Upper lobe of left lung (tissue), 6 donors: ENCODE data around the gene HMGN1. TPM values are rescaled to one million over a fixed set of nuclear protein-coding genes. Genes with fewer than 3 reads are reported as not detected.

ENCODE experiments used
- ATAC-seq, 2 donors: fragments of 200-7000 bp; cut with Tn5 transposase; one replicate each; pipeline ENCODE4 v1.9.1; 2022; ENCODE audit warnings: mild to moderate bottlenecking in 2 of 2, moderate library complexity in 2 of 2; ENCODE audit not compliant: low FRiP score in 2 of 2
- DNase-seq, 2 donors: peaks; one replicate each; pipeline ENCODE4 v3.0.0-alpha.2; 2019 to 2020
- H3K27ac ChIP-seq, 4 donors: fragments of 200-600 bp; sonication (generic); one replicate each; pipeline ENCODE4 v1.5.1; 2016 to 2019
- H3K27me3 ChIP-seq, 4 donors: fragments of 200-600 bp; sonication (generic); one replicate each; pipeline ENCODE4 v1.5.1; 2017 to 2019
- H3K36me3 ChIP-seq, 4 donors: fragments of 200-600 bp; sonication (generic); one replicate each; pipeline ENCODE4 v1.5.1; 2016 to 2019
- H3K4me1 ChIP-seq, 4 donors: fragments of 200-600 bp; sonication (generic); one replicate each; pipeline ENCODE4 v1.5.1; 2018 to 2019
- H3K4me3 ChIP-seq, 4 donors: fragments of 200-600 bp; sonication (generic); one replicate each; pipeline ENCODE4 v1.5.1; 2017 to 2019; ENCODE audit warnings: mild to moderate bottlenecking in 2 of 4, moderate library complexity in 1 of 4
- H3K9me3 ChIP-seq, 4 donors: fragments of 200-600 bp; sonication (generic); one replicate each; pipeline ENCODE4 v1.5.1; 2018 to 2019
- EP300 ChIP-seq, 4 donors: sonication (generic); formaldehyde crosslinking; IDR thresholded peaks; one replicate each; pipeline ENCODE4 v1.5.1; 2017; ENCODE audit warnings: antibody characterized with exemption in 4 of 4, control low read depth in 2 of 4
- POLR2A ChIP-seq, 4 donors: fragments of 450-650 bp; IDR thresholded peaks; one replicate each; pipeline ENCODE4 v1.5.1; 2016 to 2017; ENCODE audit warnings: antibody characterized with exemption in 4 of 4, mild to moderate bottlenecking in 2 of 4
- POLR2AphosphoS5 ChIP-seq, 2 donors: sonication (generic); formaldehyde crosslinking; IDR thresholded peaks; one replicate each; pipeline ENCODE4 v1.5.1; 2017; ENCODE audit warnings: antibody characterized with exemption in 2 of 2
- WGBS, 2 donors: methylation state at CpG; one replicate each; pipeline ENCODE4 v1.1.5; 2017 to 2018; 5-methylcytosine and 5-hydroxymethylcytosine counted together
- total RNA-seq, 6 donors: library from RNA; depleted of rRNA in 4 of 6; stranded (reverse); fragments of >200 nt in 4 of 6; gene quantifications; one replicate each; pipeline versions ENCODE4 v1.1.0 to v1.2.1, GENCODE V29; 2016 to 2021
- TF ChIP-seq, protein P1 (sequence below), 6 experiments: fragments of 450-650 bp in 4 of 6; fragments of 200-600 bp in 2 of 6; sonication (generic) in 2 of 6; IDR thresholded peaks; one replicate each; pipeline ENCODE4 v1.5.1; 2016 to 2019; ENCODE audit warnings: antibody characterized with exemption in 6 of 6
- donor health status: DM: no; HTN: no; CAD: no; lungs with moderate emphysema.
- donor health status: DM: no; HTN: yes; CAD: no; lungs with severe emphysema.

Gene HMGN1
- total RNA-seq, 6 donors from 2014 or later: 80.7 to 164 (median 115) TPM

DNA sequence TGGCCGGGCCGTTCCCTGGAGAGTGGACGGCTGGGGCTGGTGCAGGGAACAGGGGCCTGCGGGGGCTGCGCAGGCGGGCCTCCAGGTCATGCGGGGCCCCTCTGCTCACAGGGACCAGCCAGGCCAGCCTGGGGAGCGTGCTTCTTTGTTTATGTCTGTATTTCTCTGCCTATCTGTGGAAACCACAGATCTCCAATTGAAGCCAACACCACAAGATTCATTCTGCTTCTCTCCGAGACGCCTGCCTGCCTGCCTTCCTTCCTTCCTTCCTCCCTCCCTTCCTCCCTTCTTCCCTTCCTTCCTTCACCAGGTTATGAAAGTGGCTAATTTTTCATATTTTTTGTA, 39.9 kb upstream of the HMGN1 start:
- Histone ChIP-seq H3K4me1 (peaks cover 14 to 38% (median 21%) of the 10 kb centered on the region in 4 donors), H3K27ac (peak overlapping the region in 1 of 4 donors; percentile 87), H3K27me3 (no peaks in the 10 kb centered on the region), H3K36me3 (peaks cover 13 to 34% (median 22%) of the 10 kb centered on the region in 4 donors), H3K4me3 (peak overlapping the region in 3 of 4 donors; percentile 42 to 55 (median 51)), H3K9me3 (no peaks in the 10 kb centered on the region)
- no peak for TF ChIP-seq POLR2AphosphoS5 (IDR thresholded peaks at IDR 0.05)
- no peak for TF ChIP-seq EP300 (IDR thresholded peaks at IDR 0.05)
- no peak for TF ChIP-seq POLR2A (IDR thresholded peaks at IDR 0.05)
- TF ChIP-seq, protein P1, sequence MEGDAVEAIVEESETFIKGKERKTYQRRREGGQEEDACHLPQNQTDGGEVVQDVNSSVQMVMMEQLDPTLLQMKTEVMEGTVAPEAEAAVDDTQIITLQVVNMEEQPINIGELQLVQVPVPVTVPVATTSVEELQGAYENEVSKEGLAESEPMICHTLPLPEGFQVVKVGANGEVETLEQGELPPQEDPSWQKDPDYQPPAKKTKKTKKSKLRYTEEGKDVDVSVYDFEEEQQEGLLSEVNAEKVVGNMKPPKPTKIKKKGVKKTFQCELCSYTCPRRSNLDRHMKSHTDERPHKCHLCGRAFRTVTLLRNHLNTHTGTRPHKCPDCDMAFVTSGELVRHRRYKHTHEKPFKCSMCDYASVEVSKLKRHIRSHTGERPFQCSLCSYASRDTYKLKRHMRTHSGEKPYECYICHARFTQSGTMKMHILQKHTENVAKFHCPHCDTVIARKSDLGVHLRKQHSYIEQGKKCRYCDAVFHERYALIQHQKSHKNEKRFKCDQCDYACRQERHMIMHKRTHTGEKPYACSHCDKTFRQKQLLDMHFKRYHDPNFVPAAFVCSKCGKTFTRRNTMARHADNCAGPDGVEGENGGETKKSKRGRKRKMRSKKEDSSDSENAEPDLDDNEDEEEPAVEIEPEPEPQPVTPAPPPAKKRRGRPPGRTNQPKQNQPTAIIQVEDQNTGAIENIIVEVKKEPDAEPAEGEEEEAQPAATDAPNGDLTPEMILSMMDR (IDR thresholded peaks at IDR 0.05): no peak
- DNase-seq (no peak), ATAC-seq (no peak)
- 5 to 7% methylated on average over 8 to 10 of the region's 10 CpGs for WGBS, 2 donors

DNA sequence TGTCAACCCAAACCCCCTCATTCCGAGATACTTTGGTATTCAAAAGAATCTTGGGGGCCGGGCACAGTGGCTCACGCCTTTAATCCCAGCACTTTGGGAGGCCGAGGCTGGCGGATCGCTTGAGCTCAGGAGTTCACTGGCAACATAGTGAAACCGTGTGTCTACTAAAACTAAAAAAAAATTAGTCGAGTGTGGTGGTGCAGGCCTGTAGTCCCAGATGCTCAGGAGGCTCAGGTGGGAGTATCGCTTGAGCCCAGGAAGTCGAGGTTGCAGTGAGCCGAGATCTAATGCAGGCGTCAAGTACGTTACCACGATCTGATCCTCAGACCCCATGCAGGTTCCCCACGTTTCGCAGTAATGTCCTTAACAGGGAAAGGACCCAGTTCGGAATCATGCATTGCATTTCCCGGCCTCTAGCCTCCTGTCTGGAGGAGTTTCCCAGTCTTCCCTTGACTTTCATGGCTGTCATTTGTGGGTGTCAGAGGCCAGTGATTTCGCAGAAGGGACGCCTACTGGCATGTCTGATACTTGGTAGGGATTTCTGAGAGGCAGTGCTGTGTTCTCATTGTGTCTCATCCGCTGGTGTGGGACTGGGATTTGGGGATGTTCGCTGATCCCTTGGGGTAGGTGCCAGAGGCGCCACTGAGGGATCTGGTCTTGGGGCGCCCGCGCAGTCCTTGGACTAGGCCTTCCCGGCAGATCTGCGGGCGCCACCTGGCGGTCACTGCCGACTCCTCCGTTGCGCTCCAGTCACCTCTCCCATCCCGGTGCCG, 39.3 kb upstream of the HMGN1 start:
- Histone ChIP-seq H3K27me3 (no peaks in the 10 kb centered on the region), H3K36me3 (peaks cover 7 to 29% (median 17%) of the 10 kb centered on the region in 4 donors), H3K4me3 (peak overlapping the region; percentile 33 to 55 (median 46)), H3K27ac (peak overlapping the region; percentile 45 to 87 (median 72)), H3K4me1 (peaks cover 14 to 38% (median 21%) of the 10 kb centered on the region in 4 donors), H3K9me3 (no peaks in the 10 kb centered on the region)
- ATAC-seq (peak; percentile 92 to 93), DNase-seq (peak; percentile 94 to 99)
- no peak for TF ChIP-seq EP300 (IDR thresholded peaks at IDR 0.05)
- no peak for TF ChIP-seq POLR2A (IDR thresholded peaks at IDR 0.05)
- TF ChIP-seq, protein P1 (IDR thresholded peaks at IDR 0.05): peak; percentile 78 to 95 (median 92)
- TF ChIP-seq POLR2AphosphoS5 (IDR thresholded peaks at IDR 0.05): peak in 1 of 2 donors; percentile 25
- 25 to 32% methylated on average over 17 to 30 of the region's 35 CpGs for WGBS, 2 donors

DNA sequence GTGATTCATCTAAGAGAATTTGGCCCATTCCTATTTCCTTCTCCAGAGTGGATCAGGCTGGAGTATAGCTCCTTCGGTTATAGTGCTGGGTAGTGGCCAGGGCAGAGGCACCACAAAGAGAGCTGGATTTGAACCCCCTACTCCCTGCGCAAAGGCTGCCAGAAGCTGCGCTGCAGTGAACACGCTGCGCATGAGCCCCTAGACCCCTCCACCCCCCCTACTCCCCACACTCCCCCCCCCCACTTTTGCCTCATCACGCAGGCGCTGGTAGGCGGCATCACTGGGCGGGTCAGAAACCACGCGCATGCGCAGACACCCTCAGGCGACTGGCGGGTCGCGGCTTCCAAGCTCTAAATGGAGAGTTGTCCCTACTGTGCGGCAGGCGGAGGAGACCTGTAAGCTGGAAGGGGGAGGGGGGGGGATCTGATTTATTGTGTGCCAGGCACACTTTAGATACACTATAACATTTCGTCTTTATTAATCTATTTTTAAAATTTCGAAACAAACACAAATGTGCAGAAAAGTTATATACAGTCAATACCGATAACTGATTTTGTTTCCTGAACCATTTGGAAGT, 38.7 kb upstream of the HMGN1 start:
- H3K9me3 ChIP-seq: no peaks in the 10 kb centered on the region
- H3K27ac ChIP-seq: peak overlapping the region; percentile 45 to 87 (median 72)
- peaks cover under 1 to 22% (median 10%) of the 10 kb centered on the region in 4 donors for H3K36me3 ChIP-seq
- H3K4me3 ChIP-seq: peak overlapping the region; percentile 33 to 55 (median 46)
- peaks cover 14 to 38% (median 21%) of the 10 kb centered on the region in 4 donors for H3K4me1 ChIP-seq
- WGBS, 2 donors: 10 to 13% methylated on average over 7 to 21 of the region's 21 CpGs
- peak; percentile 80 to 87 for ATAC-seq
- DNase-seq: peak; percentile 94 to 95
- TF ChIP-seq POLR2AphosphoS5 (IDR thresholded peaks at IDR 0.05) (no peak), EP300 (IDR thresholded peaks at IDR 0.05) (no peak), POLR2A (IDR thresholded peaks at IDR 0.05) (no peak)
- TF ChIP-seq, protein P1 (IDR thresholded peaks at IDR 0.05): no peak
- H3K27me3 ChIP-seq: no peaks in the 10 kb centered on the region

- H3K27ac ChIP-seq: peak overlapping the region in 1 of 4 donors; percentile 87
- no peaks in the 10 kb centered on the region for H3K27me3 ChIP-seq
- 95 to 96% methylated on average over 11 of the region's 11 CpGs for WGBS, 2 donors
- H3K4me1 ChIP-seq: peaks cover 14 to 38% (median 21%) of the 10 kb centered on the region in 4 donors
- DNase-seq (no peak), ATAC-seq (no peak)
- no peak overlapping the region for H3K4me3 ChIP-seq
- peaks cover 0 to 15% (median 4%) of the 10 kb centered on the region in 4 donors for H3K36me3 ChIP-seq
- TF ChIP-seq POLR2AphosphoS5 (IDR thresholded peaks at IDR 0.05) (no peak), EP300 (IDR thresholded peaks at IDR 0.05) (no peak), POLR2A (IDR thresholded peaks at IDR 0.05) (no peak)
- TF ChIP-seq, protein P1 (IDR thresholded peaks at IDR 0.05): no peak
- H3K9me3 ChIP-seq: no peaks in the 10 kb centered on the region
These were observed 38.0 kb upstream of the HMGN1 start for GRCh38 chr21:39386899-39387298.
